DMS53 treated with DMSO at 0.1 percent for 48 hours (cell line): ENCODE measurements around the gene YTHDC1.

Source experiments
- DNase-seq: peaks from one replicate; lab custom pipeline; 2025; ENCODE audit not compliant: unreplicated experiment; lab: John Stamatoyannopoulos, UW

YTHDC1 gene

GRCh38 chr4:68359508-68359907, 9.6 kb upstream of the YTHDC1 start:
- DNase-seq: no peak

GRCh38 chr4:68358988-68359387, 9.1 kb upstream of the YTHDC1 start:
- DNase-seq: no peak

- DNase-seq: no peak
These were observed 2.9 kb upstream of the YTHDC1 start for GRCh38 chr4:68352791-68353190.

GRCh38 chr4:68349279-68349648, 626 bp downstream of the YTHDC1 start:
- no peak for DNase-seq

GRCh38 chr4:68348577-68348976, 1.3 kb downstream of the YTHDC1 start:
- DNase-seq: no peak

- no peak for DNase-seq
These were observed 2.0 kb downstream of the YTHDC1 start for GRCh38 chr4:68347845-68348244.

- peak; percentile 24 for DNase-seq
These were observed 3.4 kb downstream of the YTHDC1 start for GRCh38 chr4:68346461-68346860.

- DNase-seq: no peak
These were observed 5.1 kb downstream of the YTHDC1 start for GRCh38 chr4:68344785-68345184.

- DNase-seq: no peak
These were observed 5.8 kb downstream of the YTHDC1 start for GRCh38 chr4:68344049-68344448.

- no peak for DNase-seq
These were observed 7.8 kb downstream of the YTHDC1 start for GRCh38 chr4:68342134-68342533.

GRCh38 chr4:68338625-68339024, 11.3 kb downstream of the YTHDC1 start:
- no peak for DNase-seq

- DNase-seq: no peak
These were observed 12.4 kb downstream of the YTHDC1 start for GRCh38 chr4:68337522-68337921.

GRCh38 chr4:68337004-68337403, 12.9 kb downstream of the YTHDC1 start:
- no peak for DNase-seq

- DNase-seq: no peak
These were observed 13.4 kb downstream of the YTHDC1 start for GRCh38 chr4:68336530-68336929.

- no peak for DNase-seq
These were observed 23.7 kb downstream of the YTHDC1 start for GRCh38 chr4:68326141-68326540.

GRCh38 chr4:68324519-68325262, 25.2 kb downstream of the YTHDC1 start:
- no peak for DNase-seq

- no peak for DNase-seq
These were observed 30.9 kb downstream of the YTHDC1 start for GRCh38 chr4:68319040-68319439.

GRCh38 chr4:68316193-68316969, 33.5 kb downstream of the YTHDC1 start:
- no peak for DNase-seq

GRCh38 chr4:68310651-68311247, 39.1 kb downstream of the YTHDC1 start:
- DNase-seq: no peak

- DNase-seq: no peak
These were observed 45.2 kb downstream of the YTHDC1 start for GRCh38 chr4:68304731-68305130.

- peak; percentile 25 for DNase-seq
These were observed 50.1 kb downstream of the YTHDC1 start for GRCh38 chr4:68299492-68300457.
